Activated naive CD8-positive, alpha-beta T cell treated with anti-CD3 and anti-CD28 coated beads for 36 hours (primary cell): ENCODE measurements around the gene INO80. TPM values are rescaled to one million over a fixed set of nuclear protein-coding genes. Genes with fewer than 3 reads are reported as not detected.

Experiments
- DNase-seq: peaks from one replicate; pipeline ENCODE4 v3.0.0; 2021
- H3K27ac Mint-ChIP-seq: one replicate; pipeline ENCODE4 v1.8.0; 2022; ENCODE audit warnings: mild to moderate bottlenecking, moderate library complexity, mixed read lengths
- H3K27me3 Mint-ChIP-seq: one replicate; pipeline ENCODE4 v1.8.0; 2022; ENCODE audit warnings: mild to moderate bottlenecking, mixed read lengths
- H3K36me3 Mint-ChIP-seq: one replicate; pipeline ENCODE4 v1.8.0; 2021; ENCODE audit warnings: mild to moderate bottlenecking, mixed read lengths
- H3K4me1 Mint-ChIP-seq: one replicate; pipeline ENCODE4 v1.8.0; 2021; ENCODE audit warnings: mixed read lengths
- H3K4me3 Mint-ChIP-seq: one replicate; pipeline ENCODE4 v1.8.0; 2022; ENCODE audit warnings: mild to moderate bottlenecking, moderate library complexity, mixed read lengths
- H3K9me3 Mint-ChIP-seq: one replicate; pipeline ENCODE4 v1.8.0; 2022; ENCODE audit warnings: mixed read lengths
- total RNA-seq, 2 experiments: library from RNA; stranded (reverse); gene quantifications; one replicate each; pipeline ENCODE4 v1.2.3, GENCODE V29; 2021

The INO80 gene
- total RNA-seq, 2 experiments from 2014 or later, result 26.1 to 26.3 TPM

- DNase-seq, result no peak
- H3K4me3 Mint-ChIP-seq, result peak overlapping the region; percentile 94
These were observed 163.7 kb downstream of the INO80 start for GRCh38 chr15:40952301-40952900.

GRCh38 chr15:40951764-40952163, 164.3 kb downstream of the INO80 start:
- DNase-seq, result no peak
- Mint-ChIP-seq H3K9me3 (no peaks in the 10 kb centered on the region), H3K36me3 (peaks cover 33% of the 10 kb centered on the region), H3K4me1 (peaks cover 39% of the 10 kb centered on the region), H3K27me3 (peaks cover 3% of the 10 kb centered on the region), H3K27ac (peak overlapping the region; percentile 97), H3K4me3 (peak overlapping the region; percentile 94)

More at GRCh38 chr15:40952301-40952900, 163.7 kb downstream of the INO80 start:
- H3K9me3 Mint-ChIP-seq, result no peaks in the 10 kb centered on the region
- H3K27me3 Mint-ChIP-seq, result peaks cover 3% of the 10 kb centered on the region
- H3K4me1 Mint-ChIP-seq, result peaks cover 39% of the 10 kb centered on the region
- H3K36me3 Mint-ChIP-seq, result peaks cover 33% of the 10 kb centered on the region
- peak overlapping the region; percentile 97 for H3K27ac Mint-ChIP-seq

- peaks cover 17% of the 10 kb centered on the region for H3K36me3 Mint-ChIP-seq
- peaks cover 28% of the 10 kb centered on the region for H3K4me1 Mint-ChIP-seq
- H3K4me3 Mint-ChIP-seq, result no peak overlapping the region
- no peaks in the 10 kb centered on the region for H3K9me3 Mint-ChIP-seq
- no peak for DNase-seq
- H3K27me3 Mint-ChIP-seq, result peaks cover 3% of the 10 kb centered on the region
- no peak overlapping the region for H3K27ac Mint-ChIP-seq
These were observed 166.3 kb downstream of the INO80 start for GRCh38 chr15:40949756-40950207.

GRCh38 chr15:40948706-40949473, 167.2 kb downstream of the INO80 start:
- Mint-ChIP-seq H3K4me1 (peaks cover 21% of the 10 kb centered on the region), H3K9me3 (no peaks in the 10 kb centered on the region), H3K4me3 (no peak overlapping the region), H3K36me3 (peaks cover 8% of the 10 kb centered on the region), H3K27ac (no peak overlapping the region), H3K27me3 (peaks cover 3% of the 10 kb centered on the region)
- no peak for DNase-seq

GRCh38 chr15:40944510-40945296, 171.4 kb downstream of the INO80 start:
- H3K36me3 Mint-ChIP-seq, result no peaks in the 10 kb centered on the region
- peaks cover 30% of the 10 kb centered on the region for H3K4me1 Mint-ChIP-seq
- DNase-seq, result no peak
- H3K27ac Mint-ChIP-seq, result no peak overlapping the region
- H3K9me3 Mint-ChIP-seq, result no peaks in the 10 kb centered on the region
- no peaks in the 10 kb centered on the region for H3K27me3 Mint-ChIP-seq
- no peak overlapping the region for H3K4me3 Mint-ChIP-seq

GRCh38 chr15:40943764-40944365, 172.2 kb downstream of the INO80 start:
- Mint-ChIP-seq H3K4me1 (peaks cover 33% of the 10 kb centered on the region), H3K4me3 (no peak overlapping the region), H3K27ac (no peak overlapping the region), H3K27me3 (no peaks in the 10 kb centered on the region), H3K36me3 (no peaks in the 10 kb centered on the region), H3K9me3 (no peaks in the 10 kb centered on the region)
- no peak for DNase-seq

- peaks cover 33% of the 10 kb centered on the region for H3K4me1 Mint-ChIP-seq
- no peaks in the 10 kb centered on the region for H3K9me3 Mint-ChIP-seq
- H3K27me3 Mint-ChIP-seq, result no peaks in the 10 kb centered on the region
- DNase-seq, result no peak
- peak overlapping the region; percentile 61 for H3K27ac Mint-ChIP-seq
- H3K36me3 Mint-ChIP-seq, result no peaks in the 10 kb centered on the region
- H3K4me3 Mint-ChIP-seq, result peak overlapping the region; percentile 81
These were observed 173.2 kb downstream of the INO80 start for GRCh38 chr15:40942878-40943277.

GRCh38 chr15:40942337-40942854, 173.7 kb downstream of the INO80 start:
- H3K4me3 Mint-ChIP-seq, result peak overlapping the region; percentile 81
- H3K27ac Mint-ChIP-seq, result peak overlapping the region; percentile 61
- peaks cover 33% of the 10 kb centered on the region for H3K4me1 Mint-ChIP-seq
- no peaks in the 10 kb centered on the region for H3K27me3 Mint-ChIP-seq
- no peak for DNase-seq
- H3K9me3 Mint-ChIP-seq, result no peaks in the 10 kb centered on the region
- H3K36me3 Mint-ChIP-seq, result no peaks in the 10 kb centered on the region

- Mint-ChIP-seq H3K36me3 (no peaks in the 10 kb centered on the region), H3K4me1 (peaks cover 33% of the 10 kb centered on the region), H3K4me3 (peak overlapping the region; percentile 81), H3K9me3 (no peaks in the 10 kb centered on the region), H3K27me3 (no peaks in the 10 kb centered on the region), H3K27ac (peak overlapping the region; percentile 73)
- peak; percentile 80 for DNase-seq
These were observed 174.3 kb downstream of the INO80 start for GRCh38 chr15:40941528-40942336.

GRCh38 chr15:40941068-40941527, 175.0 kb downstream of the INO80 start:
- H3K4me3 Mint-ChIP-seq, result peak overlapping the region; percentile 68
- peaks cover 32% of the 10 kb centered on the region for H3K4me1 Mint-ChIP-seq
- no peak for DNase-seq
- H3K36me3 Mint-ChIP-seq, result no peaks in the 10 kb centered on the region
- H3K9me3 Mint-ChIP-seq, result no peaks in the 10 kb centered on the region
- peak overlapping the region; percentile 73 for H3K27ac Mint-ChIP-seq
- no peaks in the 10 kb centered on the region for H3K27me3 Mint-ChIP-seq

GRCh38 chr15:40940296-40940801, 175.7 kb downstream of the INO80 start:
- Mint-ChIP-seq H3K9me3 (no peaks in the 10 kb centered on the region), H3K27me3 (no peaks in the 10 kb centered on the region), H3K4me3 (peak overlapping the region; percentile 9), H3K4me1 (peaks cover 28% of the 10 kb centered on the region), H3K36me3 (no peaks in the 10 kb centered on the region), H3K27ac (peak overlapping the region; percentile 4)
- DNase-seq, result no peak

GRCh38 chr15:40938536-40938870, 177.6 kb downstream of the INO80 start:
- H3K9me3 Mint-ChIP-seq, result no peaks in the 10 kb centered on the region
- no peak overlapping the region for H3K27ac Mint-ChIP-seq

GRCh38 chr15:40937762-40938535, 178.1 kb downstream of the INO80 start:
- H3K27ac Mint-ChIP-seq, result no peak overlapping the region
- no peaks in the 10 kb centered on the region for H3K36me3 Mint-ChIP-seq
- no peak overlapping the region for H3K4me3 Mint-ChIP-seq
- DNase-seq, result no peak
- peaks cover 23% of the 10 kb centered on the region for H3K4me1 Mint-ChIP-seq
- no peaks in the 10 kb centered on the region for H3K27me3 Mint-ChIP-seq
- no peaks in the 10 kb centered on the region for H3K9me3 Mint-ChIP-seq

More at GRCh38 chr15:40938536-40938870, 177.6 kb downstream of the INO80 start:
- no peak for DNase-seq
- H3K4me3 Mint-ChIP-seq, result no peak overlapping the region
- no peaks in the 10 kb centered on the region for H3K27me3 Mint-ChIP-seq
- H3K36me3 Mint-ChIP-seq, result no peaks in the 10 kb centered on the region
- peaks cover 28% of the 10 kb centered on the region for H3K4me1 Mint-ChIP-seq
